ENCODE data around the gene KRT17.
"Not testable (repeated sequence)": the region's sequence is repeated elsewhere in the genome, so short reads cannot be mapped to it uniquely, and the experiment has no call there.

KRT17 gene

DNA sequence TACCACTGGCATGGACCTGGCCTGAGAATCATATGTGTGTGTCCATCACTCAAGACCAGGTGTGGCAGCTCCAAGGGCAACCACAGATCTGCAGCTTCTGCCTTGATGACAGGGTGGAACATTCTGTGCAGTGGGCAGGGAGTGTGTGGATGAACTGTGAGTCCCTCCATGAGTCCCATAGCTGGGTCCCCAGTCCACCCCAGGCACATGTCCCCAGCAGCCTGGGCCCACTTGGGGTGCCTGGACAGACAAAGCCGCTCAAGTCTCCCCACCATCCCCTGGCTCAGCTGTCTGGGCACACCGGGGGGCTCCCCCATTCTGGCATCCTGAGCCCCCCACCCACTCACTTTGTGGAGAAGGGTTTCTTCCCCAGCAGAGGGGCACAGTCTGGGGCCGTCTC, 7.2 kb downstream of the KRT17 start:
- H3K14ac ChIP-seq (ENCODE audit: low read length in 2 of 2), result no peak overlapping the region
- WGBS, result 75% methylated on average over 2 of the region's 3 CpGs
- no peak overlapping the region for H2BK15ac ChIP-seq (ENCODE audit: low read depth, poor library complexity, severe bottlenecking)
- H2BK12ac ChIP-seq (ENCODE audit: low read length in 2 of 2), result no peak overlapping the region
- no peak overlapping the region for H3K23ac ChIP-seq (ENCODE audit: low read length in 2 of 2)
- H2AK5ac ChIP-seq (ENCODE audit: low read length, severe bottlenecking), result no peak overlapping the region
- no peaks in the 10 kb centered on the region for H3K79me1 ChIP-seq (replicated peaks; ENCODE audit: low read length, poor library complexity, severe bottlenecking)
- H2AFZ ChIP-seq (ENCODE audit: low read depth, low read length), result no peak overlapping the region
- no peak overlapping the region for H3K27ac ChIP-seq (ENCODE audit: low read length, poor library complexity, severe bottlenecking)
- H2BK5ac ChIP-seq (ENCODE audit: low read depth, low read length, poor library complexity, severe bottlenecking), result no peak overlapping the region
- H3K4ac ChIP-seq (ENCODE audit: low read depth in 1 of 2, low read length in 2 of 2), result no peak overlapping the region
- no peak overlapping the region for H4K8ac ChIP-seq (ENCODE audit: low read length)
- H3K4me1 ChIP-seq (ENCODE audit: control insufficient read depth, insufficient read depth, low read depth, low read length), result peaks cover 23% of the 10 kb centered on the region
- H3K9me3 ChIP-seq (ENCODE audit: control insufficient read depth, low read length), result no peaks in the 10 kb centered on the region
- no peaks in the 10 kb centered on the region for H3K36me3 ChIP-seq (ENCODE audit: control insufficient read depth in 1 of 2, insufficient read depth in 2 of 2, low read depth in 1 of 2, low read length in 2 of 2)
- H2BK120ac ChIP-seq (ENCODE audit: low read depth, low read length), result no peak overlapping the region
- no peak overlapping the region for H3K18ac ChIP-seq (ENCODE audit: low read depth in 1 of 2, low read length in 2 of 2)
- H4K91ac ChIP-seq (ENCODE audit: low read length), result no peak overlapping the region
- H3K4me3 ChIP-seq (ENCODE audit: insufficient read depth in 1 of 2, low read depth in 1 of 2, low read length in 2 of 2), result no peak overlapping the region
- no peak overlapping the region for H3K9ac ChIP-seq (ENCODE audit: low read length)
- DNase-seq, result no peak
- H3K27me3 ChIP-seq (ENCODE audit: control insufficient read depth in 1 of 2, insufficient read depth in 1 of 2, low read length in 2 of 2), result peaks cover 10 to 34% of the 10 kb centered on the region in 2 experiments
- no peak overlapping the region for H3K4me2 ChIP-seq (ENCODE audit: low read length, poor library complexity, severe bottlenecking)

DNA sequence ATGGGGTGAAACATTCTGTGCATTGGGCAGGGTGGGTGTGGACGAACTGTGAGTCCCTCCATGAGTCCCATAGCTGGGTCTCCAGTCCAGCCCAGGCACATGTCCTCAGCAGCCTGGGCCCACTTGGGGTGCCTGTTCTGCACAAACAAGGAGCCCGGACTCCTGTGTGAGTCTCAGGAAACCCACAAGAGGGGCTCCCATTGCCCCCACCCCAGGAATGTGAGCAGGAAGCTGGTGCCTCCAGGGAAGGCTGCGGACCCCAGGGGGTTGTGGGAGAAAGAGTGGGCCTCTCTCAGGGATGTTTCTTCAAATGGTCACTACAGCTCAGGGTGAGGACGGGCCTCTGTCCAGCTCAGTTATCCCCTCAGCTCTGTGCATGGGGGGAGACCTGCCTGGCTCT, 7.9 kb downstream of the KRT17 start:
- H3K27me3 ChIP-seq (ENCODE audit: control insufficient read depth in 1 of 2, insufficient read depth in 1 of 2, low read length in 2 of 2), result peaks cover 11 to 39% of the 10 kb centered on the region in 2 experiments
- not testable (repeated sequence) for H3K18ac ChIP-seq (ENCODE audit: low read depth in 1 of 2, low read length in 2 of 2); H3K9ac ChIP-seq (ENCODE audit: low read length); H3K79me1 ChIP-seq (replicated peaks; ENCODE audit: low read length, poor library complexity, severe bottlenecking); H3K4me2 ChIP-seq (ENCODE audit: low read length, poor library complexity, severe bottlenecking); H2BK5ac ChIP-seq (ENCODE audit: low read depth, low read length, poor library complexity, severe bottlenecking); H4K91ac ChIP-seq (ENCODE audit: low read length); DNase-seq; H3K4me3 ChIP-seq (ENCODE audit: insufficient read depth in 1 of 2, low read depth in 1 of 2, low read length in 2 of 2); H3K14ac ChIP-seq (ENCODE audit: low read length in 2 of 2); H2AFZ ChIP-seq (ENCODE audit: low read depth, low read length); H3K36me3 ChIP-seq (ENCODE audit: control insufficient read depth in 1 of 2, insufficient read depth in 2 of 2, low read depth in 1 of 2, low read length in 2 of 2); H2AK5ac ChIP-seq (ENCODE audit: low read length, severe bottlenecking); H2BK15ac ChIP-seq (ENCODE audit: low read depth, poor library complexity, severe bottlenecking); H3K23ac ChIP-seq (ENCODE audit: low read length in 2 of 2); H3K9me3 ChIP-seq (ENCODE audit: control insufficient read depth, low read length); H4K8ac ChIP-seq (ENCODE audit: low read length); H3K4ac ChIP-seq (ENCODE audit: low read depth in 1 of 2, low read length in 2 of 2); H3K27ac ChIP-seq (ENCODE audit: low read length, poor library complexity, severe bottlenecking); H2BK12ac ChIP-seq (ENCODE audit: low read length in 2 of 2); H2BK120ac ChIP-seq (ENCODE audit: low read depth, low read length)
- WGBS, result 75% methylated on average over 4 of the region's 4 CpGs
- H3K4me1 ChIP-seq (ENCODE audit: control insufficient read depth, insufficient read depth, low read depth, low read length), result peaks cover 22% of the 10 kb centered on the region

DNA sequence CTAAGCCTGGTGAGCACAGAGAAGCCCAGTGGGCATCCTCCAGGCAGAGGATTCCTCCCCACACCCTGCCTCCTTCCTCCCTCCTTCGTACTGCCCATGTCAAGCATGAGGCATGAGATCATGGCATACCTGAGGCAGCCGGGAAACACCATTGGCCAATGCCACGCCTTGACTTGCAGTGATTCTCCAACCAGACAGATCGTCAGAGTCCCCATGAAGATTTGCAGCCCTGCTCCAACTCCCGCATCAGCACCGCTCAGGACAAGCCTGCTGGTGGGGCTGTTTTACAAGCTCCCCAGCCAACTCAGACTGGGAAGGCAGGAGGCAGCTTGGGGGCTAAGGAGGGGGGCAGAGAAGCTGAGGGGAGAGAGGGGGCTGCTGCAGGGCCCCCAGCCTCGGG, 8.9 kb downstream of the KRT17 start:
- H4K8ac ChIP-seq (ENCODE audit: low read length), result no peak overlapping the region
- no peak overlapping the region for H2BK12ac ChIP-seq (ENCODE audit: low read length in 2 of 2)

DNA sequence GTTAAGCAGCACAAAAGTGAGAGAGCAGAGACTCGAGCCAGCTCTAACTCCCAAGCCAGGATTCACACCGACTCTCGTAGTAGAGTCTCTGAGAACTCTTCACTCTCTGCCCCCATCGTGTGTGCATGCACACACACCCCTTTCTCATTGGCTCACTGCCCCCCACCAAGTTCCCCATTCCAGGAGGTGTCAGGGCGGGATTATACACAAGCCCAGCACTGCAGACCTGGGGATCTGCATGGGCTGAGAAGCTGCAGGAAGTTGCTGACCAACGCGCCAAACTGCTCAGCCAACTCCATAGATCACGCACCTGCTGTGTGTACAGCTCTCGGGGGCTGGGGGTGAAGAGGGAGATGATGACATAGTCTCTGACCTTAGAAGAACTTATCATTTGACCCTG, 9.6 kb downstream of the KRT17 start:
- H3K9ac ChIP-seq (ENCODE audit: low read length), result not testable (repeated sequence)

More for the DNA sequence above, 8.9 kb downstream of the KRT17 start:
- H3K79me1 ChIP-seq (replicated peaks; ENCODE audit: low read length, poor library complexity, severe bottlenecking), result no peaks in the 10 kb centered on the region
- no peak for DNase-seq
- no peak overlapping the region for H3K23ac ChIP-seq (ENCODE audit: low read length in 2 of 2)
- no peak overlapping the region for H3K14ac ChIP-seq (ENCODE audit: low read length in 2 of 2)
- peaks cover 13% of the 10 kb centered on the region for H3K4me1 ChIP-seq (ENCODE audit: control insufficient read depth, insufficient read depth, low read depth, low read length)
- WGBS, result 41% methylated on average over 7 of the region's 7 CpGs
- no peak overlapping the region for H2AFZ ChIP-seq (ENCODE audit: low read depth, low read length)
- no peak overlapping the region for H2BK5ac ChIP-seq (ENCODE audit: low read depth, low read length, poor library complexity, severe bottlenecking)
- no peaks in the 10 kb centered on the region for H3K9me3 ChIP-seq (ENCODE audit: control insufficient read depth, low read length)
- H3K36me3 ChIP-seq (ENCODE audit: control insufficient read depth in 1 of 2, insufficient read depth in 2 of 2, low read depth in 1 of 2, low read length in 2 of 2), result no peaks in the 10 kb centered on the region
- H3K9ac ChIP-seq (ENCODE audit: low read length), result no peak overlapping the region
- no peak overlapping the region for H3K4me2 ChIP-seq (ENCODE audit: low read length, poor library complexity, severe bottlenecking)
- no peak overlapping the region for H4K91ac ChIP-seq (ENCODE audit: low read length)
- H2BK120ac ChIP-seq (ENCODE audit: low read depth, low read length), result no peak overlapping the region
- H3K4me3 ChIP-seq (ENCODE audit: insufficient read depth in 1 of 2, low read depth in 1 of 2, low read length in 2 of 2), result no peak overlapping the region
- H3K27ac ChIP-seq (ENCODE audit: low read length, poor library complexity, severe bottlenecking), result no peak overlapping the region
- no peak overlapping the region for H3K4ac ChIP-seq (ENCODE audit: low read depth in 1 of 2, low read length in 2 of 2)
- H3K27me3 ChIP-seq (ENCODE audit: control insufficient read depth in 1 of 2, insufficient read depth in 1 of 2, low read length in 2 of 2), result peaks cover 22 to 47% of the 10 kb centered on the region in 2 experiments
- no peak overlapping the region for H2BK15ac ChIP-seq (ENCODE audit: low read depth, poor library complexity, severe bottlenecking)
- H2AK5ac ChIP-seq (ENCODE audit: low read length, severe bottlenecking), result no peak overlapping the region
- no peak overlapping the region for H3K18ac ChIP-seq (ENCODE audit: low read depth in 1 of 2, low read length in 2 of 2)

More for the DNA sequence above, 9.6 kb downstream of the KRT17 start:
- not testable (repeated sequence) for H3K4me3 ChIP-seq (ENCODE audit: insufficient read depth in 1 of 2, low read depth in 1 of 2, low read length in 2 of 2); H3K79me1 ChIP-seq (replicated peaks; ENCODE audit: low read length, poor library complexity, severe bottlenecking); H3K27ac ChIP-seq (ENCODE audit: low read length, poor library complexity, severe bottlenecking); H3K4me2 ChIP-seq (ENCODE audit: low read length, poor library complexity, severe bottlenecking); H2BK5ac ChIP-seq (ENCODE audit: low read depth, low read length, poor library complexity, severe bottlenecking); H3K36me3 ChIP-seq (ENCODE audit: control insufficient read depth in 1 of 2, insufficient read depth in 2 of 2, low read depth in 1 of 2, low read length in 2 of 2); H3K18ac ChIP-seq (ENCODE audit: low read depth in 1 of 2, low read length in 2 of 2); H2BK12ac ChIP-seq (ENCODE audit: low read length in 2 of 2); H2AFZ ChIP-seq (ENCODE audit: low read depth, low read length); H2AK5ac ChIP-seq (ENCODE audit: low read length, severe bottlenecking); H3K23ac ChIP-seq (ENCODE audit: low read length in 2 of 2); H3K14ac ChIP-seq (ENCODE audit: low read length in 2 of 2); H2BK15ac ChIP-seq (ENCODE audit: low read depth, poor library complexity, severe bottlenecking); H3K9me3 ChIP-seq (ENCODE audit: control insufficient read depth, low read length); H3K4ac ChIP-seq (ENCODE audit: low read depth in 1 of 2, low read length in 2 of 2); H4K91ac ChIP-seq (ENCODE audit: low read length); DNase-seq; H4K8ac ChIP-seq (ENCODE audit: low read length); H2BK120ac ChIP-seq (ENCODE audit: low read depth, low read length)
- H3K27me3 ChIP-seq (ENCODE audit: control insufficient read depth in 1 of 2, insufficient read depth in 1 of 2, low read length in 2 of 2), result peaks cover 28 to 54% of the 10 kb centered on the region in 2 experiments
- WGBS, result 73% methylated on average over 9 of the region's 9 CpGs
- H3K4me1 ChIP-seq (ENCODE audit: control insufficient read depth, insufficient read depth, low read depth, low read length), result peaks cover 13% of the 10 kb centered on the region

Data from mesenchymal stem cell (in vitro differentiated cells and primary cell).